ENCODE results near the gene NKPD1.

DNA sequence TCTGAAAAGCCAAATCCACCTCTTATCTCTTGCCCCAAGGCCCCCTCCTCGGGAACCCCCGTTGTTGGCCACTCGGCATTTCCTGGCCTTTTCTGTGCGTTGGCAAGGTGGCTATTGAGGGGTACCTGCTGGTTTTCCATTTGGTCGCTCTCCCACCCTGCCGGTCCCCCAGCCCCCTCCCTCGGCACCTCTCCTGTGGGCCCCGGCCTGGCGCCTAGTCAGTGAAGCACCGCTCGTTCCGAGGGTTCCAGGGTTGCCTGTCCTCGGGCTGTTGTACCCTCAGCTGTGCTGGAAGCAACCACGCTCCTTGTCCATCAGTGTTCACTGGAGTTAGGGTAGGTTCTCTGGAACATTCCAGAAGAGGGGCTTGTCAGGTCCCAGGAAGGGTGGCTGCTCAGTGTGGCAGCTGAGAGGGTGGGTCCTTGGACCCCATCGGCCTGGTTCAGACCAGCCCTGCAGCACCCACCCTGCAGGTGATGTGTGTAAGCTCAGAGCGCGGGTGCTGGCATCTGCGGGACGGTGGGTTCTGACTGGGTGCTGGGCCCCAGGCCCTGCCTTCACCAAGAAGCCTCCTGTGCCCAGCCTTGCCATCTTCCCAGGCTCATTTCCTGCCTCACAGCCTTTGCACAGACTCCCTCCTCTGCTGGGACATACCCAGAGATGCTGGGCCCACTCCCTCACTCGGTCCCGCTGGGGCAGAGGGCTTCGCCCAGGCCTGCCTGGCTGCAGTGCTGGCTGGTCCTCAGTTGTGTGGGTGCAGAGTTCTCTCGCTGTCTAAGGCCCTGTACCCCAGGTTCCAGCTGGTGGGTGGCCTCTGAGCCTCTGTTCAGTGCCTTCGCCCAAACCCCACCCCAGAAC is 21.3 kb downstream of the NKPD1 start:
- TF ChIP-seq, protein P1, sequence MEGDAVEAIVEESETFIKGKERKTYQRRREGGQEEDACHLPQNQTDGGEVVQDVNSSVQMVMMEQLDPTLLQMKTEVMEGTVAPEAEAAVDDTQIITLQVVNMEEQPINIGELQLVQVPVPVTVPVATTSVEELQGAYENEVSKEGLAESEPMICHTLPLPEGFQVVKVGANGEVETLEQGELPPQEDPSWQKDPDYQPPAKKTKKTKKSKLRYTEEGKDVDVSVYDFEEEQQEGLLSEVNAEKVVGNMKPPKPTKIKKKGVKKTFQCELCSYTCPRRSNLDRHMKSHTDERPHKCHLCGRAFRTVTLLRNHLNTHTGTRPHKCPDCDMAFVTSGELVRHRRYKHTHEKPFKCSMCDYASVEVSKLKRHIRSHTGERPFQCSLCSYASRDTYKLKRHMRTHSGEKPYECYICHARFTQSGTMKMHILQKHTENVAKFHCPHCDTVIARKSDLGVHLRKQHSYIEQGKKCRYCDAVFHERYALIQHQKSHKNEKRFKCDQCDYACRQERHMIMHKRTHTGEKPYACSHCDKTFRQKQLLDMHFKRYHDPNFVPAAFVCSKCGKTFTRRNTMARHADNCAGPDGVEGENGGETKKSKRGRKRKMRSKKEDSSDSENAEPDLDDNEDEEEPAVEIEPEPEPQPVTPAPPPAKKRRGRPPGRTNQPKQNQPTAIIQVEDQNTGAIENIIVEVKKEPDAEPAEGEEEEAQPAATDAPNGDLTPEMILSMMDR (IDR thresholded peaks at IDR 0.05) = no peak
- no peak for TF ChIP-seq POLR2A (IDR thresholded peaks at IDR 0.05)
